Measurements from ENCODE around the gene EMC1.

EMC1 gene

GRCh38 chr1:19204446-19205266 is 46.7 kb downstream of the EMC1 start:
- TF ChIP-seq, protein P1, sequence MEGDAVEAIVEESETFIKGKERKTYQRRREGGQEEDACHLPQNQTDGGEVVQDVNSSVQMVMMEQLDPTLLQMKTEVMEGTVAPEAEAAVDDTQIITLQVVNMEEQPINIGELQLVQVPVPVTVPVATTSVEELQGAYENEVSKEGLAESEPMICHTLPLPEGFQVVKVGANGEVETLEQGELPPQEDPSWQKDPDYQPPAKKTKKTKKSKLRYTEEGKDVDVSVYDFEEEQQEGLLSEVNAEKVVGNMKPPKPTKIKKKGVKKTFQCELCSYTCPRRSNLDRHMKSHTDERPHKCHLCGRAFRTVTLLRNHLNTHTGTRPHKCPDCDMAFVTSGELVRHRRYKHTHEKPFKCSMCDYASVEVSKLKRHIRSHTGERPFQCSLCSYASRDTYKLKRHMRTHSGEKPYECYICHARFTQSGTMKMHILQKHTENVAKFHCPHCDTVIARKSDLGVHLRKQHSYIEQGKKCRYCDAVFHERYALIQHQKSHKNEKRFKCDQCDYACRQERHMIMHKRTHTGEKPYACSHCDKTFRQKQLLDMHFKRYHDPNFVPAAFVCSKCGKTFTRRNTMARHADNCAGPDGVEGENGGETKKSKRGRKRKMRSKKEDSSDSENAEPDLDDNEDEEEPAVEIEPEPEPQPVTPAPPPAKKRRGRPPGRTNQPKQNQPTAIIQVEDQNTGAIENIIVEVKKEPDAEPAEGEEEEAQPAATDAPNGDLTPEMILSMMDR (IDR thresholded peaks at IDR 0.05), result no peak
- no peak overlapping the region for H2AFZ ChIP-seq
- no peaks in the 10 kb centered on the region for H3K9me3 ChIP-seq (ENCODE audit: control insufficient read depth, low read length)
- no peak overlapping the region for H3K27ac ChIP-seq
- H3K79me2 ChIP-seq, result peaks cover 23% of the 10 kb centered on the region
- no peaks in the 10 kb centered on the region for H3K36me3 ChIP-seq (ENCODE audit: control insufficient read depth, insufficient read depth, low read length)
- no peak overlapping the region for H3K9ac ChIP-seq
- no peaks in the 10 kb centered on the region for H3K27me3 ChIP-seq (ENCODE audit: control insufficient read depth, insufficient read depth, low read length)
- no peak overlapping the region for H3K4me3 ChIP-seq (ENCODE audit: low read depth, low read length)
- no peak overlapping the region for H3K4me2 ChIP-seq (ENCODE audit: low read length)
- H3K4me1 ChIP-seq, result peaks cover 3% of the 10 kb centered on the region

DNA sequence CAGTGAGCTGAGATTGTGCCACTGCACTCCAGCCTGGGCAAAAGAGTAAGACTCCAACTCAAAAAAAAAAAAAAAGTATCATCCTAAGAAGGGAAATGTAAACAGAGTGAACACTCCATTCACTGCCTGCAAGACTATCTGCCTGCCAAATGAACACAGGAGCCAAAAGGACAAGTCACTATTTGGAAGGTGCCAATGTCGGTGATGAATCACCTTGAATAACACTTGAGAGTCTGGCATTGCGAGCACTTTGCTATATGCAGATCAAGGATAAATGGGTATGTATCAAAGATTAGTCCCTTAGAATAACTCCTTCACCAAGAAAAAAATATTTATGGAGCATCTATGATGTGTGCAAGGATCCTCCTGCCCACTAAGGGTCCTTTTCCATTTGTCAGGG is 47.9 kb downstream of the EMC1 start:
- Histone ChIP-seq H2AFZ (no peak overlapping the region), H3K4me3 (ENCODE audit: low read depth, low read length) (no peak overlapping the region), H3K27ac (no peak overlapping the region), H3K9me3 (ENCODE audit: control insufficient read depth, low read length) (no peaks in the 10 kb centered on the region), H3K36me3 (ENCODE audit: control insufficient read depth, insufficient read depth, low read length) (no peaks in the 10 kb centered on the region), H3K79me2 (peaks cover 19% of the 10 kb centered on the region), H3K27me3 (ENCODE audit: control insufficient read depth, insufficient read depth, low read length) (no peaks in the 10 kb centered on the region), H3K9ac (no peak overlapping the region), H3K4me1 (peaks cover 3% of the 10 kb centered on the region), H3K4me2 (ENCODE audit: low read length) (no peak overlapping the region)
- TF ChIP-seq, protein P1 (IDR thresholded peaks at IDR 0.05), result no peak

- Histone ChIP-seq H3K4me1 (no peaks in the 10 kb centered on the region), H3K36me3 (ENCODE audit: control insufficient read depth, insufficient read depth, low read length) (no peaks in the 10 kb centered on the region), H2AFZ (no peak overlapping the region), H3K4me3 (ENCODE audit: low read depth, low read length) (no peak overlapping the region), H3K79me2 (peaks cover 12% of the 10 kb centered on the region), H3K9me3 (ENCODE audit: control insufficient read depth, low read length) (no peaks in the 10 kb centered on the region), H3K4me2 (ENCODE audit: low read length) (no peak overlapping the region), H3K27ac (no peak overlapping the region), H3K27me3 (ENCODE audit: control insufficient read depth, insufficient read depth, low read length) (no peaks in the 10 kb centered on the region), H3K9ac (no peak overlapping the region)
- TF ChIP-seq, protein P1 (IDR thresholded peaks at IDR 0.05), result no peak
Measured at GRCh38 chr1:19202396-19202795, 48.9 kb downstream of the EMC1 start.

DNA sequence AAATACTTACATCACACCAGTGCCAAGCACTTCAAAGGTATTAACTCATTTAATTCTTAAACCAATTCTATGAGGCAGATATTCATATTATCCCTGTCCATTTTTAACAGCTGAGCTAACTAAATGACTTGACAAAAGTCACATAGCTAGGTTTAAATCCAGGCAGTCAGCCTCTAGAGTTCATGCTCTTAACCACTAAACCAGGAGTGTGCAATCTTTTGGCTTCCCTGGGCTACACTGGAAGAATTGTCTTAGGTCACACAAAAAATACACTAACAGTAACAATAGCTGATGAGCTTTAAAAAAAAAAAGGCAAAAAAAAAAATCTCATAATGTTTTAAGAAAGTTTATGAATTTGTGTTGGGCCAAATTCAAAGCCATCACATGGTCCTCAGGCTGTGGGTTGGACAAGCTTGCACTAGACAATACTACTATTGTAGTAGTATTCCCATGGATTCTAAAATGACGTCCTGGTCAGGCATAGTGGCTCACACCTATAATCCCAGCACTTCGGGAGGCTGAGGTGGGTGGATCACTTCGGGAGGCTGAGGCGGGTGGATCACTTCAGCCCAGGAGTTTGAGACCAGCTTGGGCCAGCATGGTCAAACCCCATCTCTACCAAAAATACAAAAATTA is 51.2 kb downstream of the EMC1 start:
- Histone ChIP-seq H3K79me2 (peaks cover 4% of the 10 kb centered on the region), H3K27me3 (ENCODE audit: control insufficient read depth, insufficient read depth, low read length) (no peaks in the 10 kb centered on the region), H3K27ac (no peak overlapping the region), H3K9ac (no peak overlapping the region), H3K4me2 (ENCODE audit: low read length) (no peak overlapping the region), H3K9me3 (ENCODE audit: control insufficient read depth, low read length) (no peaks in the 10 kb centered on the region), H3K4me1 (no peaks in the 10 kb centered on the region), H3K36me3 (ENCODE audit: control insufficient read depth, insufficient read depth, low read length) (no peaks in the 10 kb centered on the region), H3K4me3 (ENCODE audit: low read depth, low read length) (no peak overlapping the region), H2AFZ (no peak overlapping the region)
- TF ChIP-seq, protein P1 (IDR thresholded peaks at IDR 0.05), result no peak
